HepG2 (cell line): ENCODE results near the gene PMFBP1. TPM values are rescaled to one million over a fixed set of nuclear protein-coding genes. Genes with fewer than 3 reads are reported as not detected.

ENCODE experiments used
- ARNTL ChIP-seq: sonication (generic); formaldehyde crosslinking; IDR thresholded peaks from 2 replicates; pipeline ENCODE4 v1.4.0; 2020; ENCODE audit warnings: mild to moderate bottlenecking, missing genetic modification reagents
- CEBPB ChIP-seq: IDR thresholded peaks from 2 replicates; pipeline ENCODE4 v1.6.1; 2011; ENCODE audit warnings: low read depth, low read length, improper control_type of control experiment, borderline replicate concordance
- CREBL2 ChIP-seq: sonication (generic); formaldehyde crosslinking; IDR thresholded peaks from 2 replicates; pipeline ENCODE4 v1.8.1; 2023; ENCODE audit warnings: missing genetic modification reagents, mild to moderate bottlenecking, borderline replicate concordance
- EED ChIP-seq: sonication (generic); formaldehyde crosslinking; IDR thresholded peaks from 2 replicates; pipeline ENCODE4 v1.5.0; 2020; ENCODE audit warnings: mild to moderate bottlenecking, missing genetic modification reagents
- ISL2 ChIP-seq: sonication (generic); formaldehyde crosslinking; IDR thresholded peaks from 2 replicates; pipeline ENCODE4 v1.5.0; 2020; ENCODE audit warnings: missing genetic modification reagents
- MLX ChIP-seq: IDR thresholded peaks from 2 replicates; pipeline ENCODE4 v1.6.1; 2016
- MNT ChIP-seq: fragments of 450-650 bp; IDR thresholded peaks from 2 replicates; pipeline ENCODE4 v1.6.1; 2016
- RORA ChIP-seq: sonication (generic); formaldehyde crosslinking; IDR thresholded peaks from 2 replicates; pipeline ENCODE4 v1.5.0; 2020; ENCODE audit warnings: mild to moderate bottlenecking, missing genetic modification reagents, moderate library complexity
- SSRP1 ChIP-seq: IDR thresholded peaks from 2 replicates; pipeline ENCODE4 v1.6.1; 2016; ENCODE audit warnings: control low read depth
- TFDP2 ChIP-seq: sonication (generic); formaldehyde crosslinking; IDR thresholded peaks from 2 replicates; pipeline ENCODE4 v1.4.0; 2020; ENCODE audit warnings: missing genetic modification reagents
- ZNF138 ChIP-seq: sonication (generic); formaldehyde crosslinking; IDR thresholded peaks from 2 replicates; pipeline ENCODE4 v1.5.0; 2020; ENCODE audit warnings: mild to moderate bottlenecking, low read depth, missing genetic modification reagents
- ZNF609 ChIP-seq: sonication (generic); formaldehyde crosslinking; IDR thresholded peaks from 2 replicates; pipeline ENCODE4 v1.4.0; 2020; ENCODE audit warnings: mild to moderate bottlenecking, missing genetic modification reagents, borderline replicate concordance
- ZNF644 ChIP-seq: IDR thresholded peaks from 2 replicates; pipeline ENCODE4 v1.6.1; 2016; ENCODE audit warnings: low read depth
- ZNF773 ChIP-seq: sonication (generic); formaldehyde crosslinking; IDR thresholded peaks from 2 replicates; pipeline ENCODE4 v1.4.0; 2020; ENCODE audit warnings: missing genetic modification reagents, borderline replicate concordance
- polyA plus RNA-seq, 8 experiments: library from polyadenylated mRNA; depleted of rRNA in 3 of 8; stranded (reverse) in 7 of 8; unstranded in 1 of 8; fragments of >200 nt; fragmentation: Illumina TruSeq in 4 of 8; extraction: Trizol in 4 of 8; gene quantifications; 2 replicates each; pipeline versions ENCODE4 v1.2.1 to v1.2.3, GENCODE V29; 2011 to 2016; ENCODE audit warnings: low read depth in 4 of 8, missing spikeins in 1 of 8, mixed read lengths in 1 of 8; ENCODE audit not compliant: insufficient read depth in 1 of 8
- total RNA-seq, 5 experiments: library from RNA; depleted of rRNA; stranded (reverse); fragments of >200 nt; fragmentation: Illumina TruSeq; extraction: Trizol; gene quantifications; 2 replicates each; pipeline ENCODE4 v1.2.3, GENCODE V29; 2016; ENCODE audit warnings: low read depth in 1 of 5
- TF ChIP-seq, protein P1 (sequence below): IDR thresholded peaks from 2 replicates; pipeline ENCODE4 v1.6.1; 2016; ENCODE audit warnings: mild to moderate bottlenecking, missing biosample characterization, missing genetic modification reagents
- TF ChIP-seq, protein P2 (sequence below): sonication (generic); formaldehyde crosslinking; IDR thresholded peaks from 2 replicates; pipeline ENCODE4 v1.4.0; 2020; ENCODE audit warnings: low read depth, mild to moderate bottlenecking, missing genetic modification reagents

The PMFBP1 gene
- total and polyA plus RNA-seq, 2 of the 13 experiments (the other 11 are each of a cell fraction or from before 2014, with no cell fraction given), result 1.9 to 3.8 TPM

- TF ChIP-seq MLX (CRISPR knock-in tag), result peak; percentile 44; the same call in 1 of the 2 replicates
- no peak for TF ChIP-seq CEBPB
- peak; percentile 45 for TF ChIP-seq MNT
- TF ChIP-seq, protein P1, sequence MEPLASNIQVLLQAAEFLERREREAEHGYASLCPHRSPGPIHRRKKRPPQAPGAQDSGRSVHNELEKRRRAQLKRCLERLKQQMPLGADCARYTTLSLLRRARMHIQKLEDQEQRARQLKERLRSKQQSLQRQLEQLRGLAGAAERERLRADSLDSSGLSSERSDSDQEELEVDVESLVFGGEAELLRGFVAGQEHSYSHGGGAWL, result peak; percentile 29; the same call in 1 of the 2 replicates
- no peak for TF ChIP-seq ZNF644 (CRISPR knock-in tag)
- TF ChIP-seq ARNTL, result no peak
- no peak; the same call in 1 of the 2 replicates for TF ChIP-seq TFDP2 (CRISPR knock-in tag)
- TF ChIP-seq SSRP1 (CRISPR knock-in tag), result no peak
- no peak for TF ChIP-seq CREBL2 (CRISPR knock-in tag)
- TF ChIP-seq ZNF138 (CRISPR knock-in tag), result no peak; the same call in 1 of the 2 replicates
- TF ChIP-seq RORA (CRISPR knock-in tag), result no peak
- TF ChIP-seq ISL2 (CRISPR knock-in tag), result no peak; the same call in none of the 2 replicates
- TF ChIP-seq, protein P2, sequence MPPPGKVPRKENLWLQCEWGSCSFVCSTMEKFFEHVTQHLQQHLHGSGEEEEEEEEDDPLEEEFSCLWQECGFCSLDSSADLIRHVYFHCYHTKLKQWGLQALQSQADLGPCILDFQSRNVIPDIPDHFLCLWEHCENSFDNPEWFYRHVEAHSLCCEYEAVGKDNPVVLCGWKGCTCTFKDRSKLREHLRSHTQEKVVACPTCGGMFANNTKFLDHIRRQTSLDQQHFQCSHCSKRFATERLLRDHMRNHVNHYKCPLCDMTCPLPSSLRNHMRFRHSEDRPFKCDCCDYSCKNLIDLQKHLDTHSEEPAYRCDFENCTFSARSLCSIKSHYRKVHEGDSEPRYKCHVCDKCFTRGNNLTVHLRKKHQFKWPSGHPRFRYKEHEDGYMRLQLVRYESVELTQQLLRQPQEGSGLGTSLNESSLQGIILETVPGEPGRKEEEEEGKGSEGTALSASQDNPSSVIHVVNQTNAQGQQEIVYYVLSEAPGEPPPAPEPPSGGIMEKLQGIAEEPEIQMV (CRISPR knock-in tag), result no peak
- no peak for TF ChIP-seq ZNF609 (CRISPR knock-in tag)
- peak; percentile 28; the same call in 1 of the 2 replicates for TF ChIP-seq ZNF773 (CRISPR knock-in tag)
- TF ChIP-seq EED (CRISPR knock-in tag), result peak; percentile 82; the same call in 1 of the 2 replicates
Observed at GRCh38 chr16:72093448-72094265, 78.3 kb downstream of the PMFBP1 start, which contains the start of the genes DHX38 and TXNL4B (continued).
